ENCODE results near the gene LRRC70. TPM values are rescaled to one million over a fixed set of nuclear protein-coding genes. Genes with fewer than 3 reads are reported as not detected.

LRRC70 gene
- total RNA-seq, 1 donor from 2014 or later = 0.64 TPM

DNA sequence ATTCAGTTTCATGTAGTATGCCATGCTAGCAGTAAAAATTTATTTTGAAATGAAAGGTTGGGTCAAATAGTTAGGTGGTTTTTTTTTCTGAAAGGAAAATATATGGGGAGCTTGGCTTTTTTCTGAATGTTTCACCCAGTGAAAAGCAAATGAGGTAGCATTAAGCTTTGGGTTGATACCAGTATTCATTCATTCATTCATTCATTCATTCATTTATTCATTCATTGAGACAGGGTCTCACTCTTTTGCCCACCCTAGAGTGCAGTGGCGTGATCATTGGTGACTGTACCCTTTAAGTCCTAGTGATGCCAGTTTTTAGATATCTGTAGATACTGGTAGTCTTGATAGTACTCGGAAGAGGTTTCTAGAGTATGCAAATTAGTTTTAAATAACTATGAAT, 42.4 kb upstream of the LRRC70 start:
- Mint-ChIP-seq H3K36me3 (ENCODE audit: low read depth, unreplicated experiment) (peaks cover 8% of the 10 kb centered on the region), H3K4me3 (ENCODE audit: unreplicated experiment) (no peak overlapping the region), H3K9me3 (ENCODE audit: unreplicated experiment) (no peaks in the 10 kb centered on the region), H3K27me3 (ENCODE audit: low read depth, unreplicated experiment) (no peaks in the 10 kb centered on the region), H3K4me1 (ENCODE audit: low read depth, unreplicated experiment) (no peaks in the 10 kb centered on the region), H3K27ac (ENCODE audit: unreplicated experiment) (no peak overlapping the region)
- Histone ChIP-seq H3K4me2 (ENCODE audit: low read length) (no peak overlapping the region), H4K20me1 (ENCODE audit: insufficient read depth, low read length) (no peaks in the 10 kb centered on the region), H3K9ac (ENCODE audit: low read length) (no peak overlapping the region), H3K4me3 (ENCODE audit: insufficient read depth, low read depth, low read length) (no peak overlapping the region), H3K9me3 (ENCODE audit: insufficient read depth, low read depth, low read length) (no peaks in the 10 kb centered on the region), H3K79me2 (ENCODE audit: insufficient read depth, low read length) (no peaks in the 10 kb centered on the region), H3K27ac (ENCODE audit: low read depth, low read length) (no peak overlapping the region), H3K27me3 (ENCODE audit: insufficient read depth, low read length) (no peaks in the 10 kb centered on the region), H3K36me3 (ENCODE audit: insufficient read depth, low read length) (peaks cover 3% of the 10 kb centered on the region), H3K4me1 (ENCODE audit: insufficient read depth, low read length) (no peaks in the 10 kb centered on the region), H2AFZ (ENCODE audit: low read depth, low read length) (no peak overlapping the region)
- DNase-seq (ENCODE audit: low read depth) = no peak
- FAIRE-seq = no peak
- TF ChIP-seq, protein P1, sequence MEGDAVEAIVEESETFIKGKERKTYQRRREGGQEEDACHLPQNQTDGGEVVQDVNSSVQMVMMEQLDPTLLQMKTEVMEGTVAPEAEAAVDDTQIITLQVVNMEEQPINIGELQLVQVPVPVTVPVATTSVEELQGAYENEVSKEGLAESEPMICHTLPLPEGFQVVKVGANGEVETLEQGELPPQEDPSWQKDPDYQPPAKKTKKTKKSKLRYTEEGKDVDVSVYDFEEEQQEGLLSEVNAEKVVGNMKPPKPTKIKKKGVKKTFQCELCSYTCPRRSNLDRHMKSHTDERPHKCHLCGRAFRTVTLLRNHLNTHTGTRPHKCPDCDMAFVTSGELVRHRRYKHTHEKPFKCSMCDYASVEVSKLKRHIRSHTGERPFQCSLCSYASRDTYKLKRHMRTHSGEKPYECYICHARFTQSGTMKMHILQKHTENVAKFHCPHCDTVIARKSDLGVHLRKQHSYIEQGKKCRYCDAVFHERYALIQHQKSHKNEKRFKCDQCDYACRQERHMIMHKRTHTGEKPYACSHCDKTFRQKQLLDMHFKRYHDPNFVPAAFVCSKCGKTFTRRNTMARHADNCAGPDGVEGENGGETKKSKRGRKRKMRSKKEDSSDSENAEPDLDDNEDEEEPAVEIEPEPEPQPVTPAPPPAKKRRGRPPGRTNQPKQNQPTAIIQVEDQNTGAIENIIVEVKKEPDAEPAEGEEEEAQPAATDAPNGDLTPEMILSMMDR (IDR thresholded peaks at IDR 0.05; ENCODE audit: insufficient read depth, low read depth, low read length) = no peak
- TF ChIP-seq EZH2 (IDR thresholded peaks at IDR 0.05; ENCODE audit: insufficient read depth, low read length) = no peak

DNA sequence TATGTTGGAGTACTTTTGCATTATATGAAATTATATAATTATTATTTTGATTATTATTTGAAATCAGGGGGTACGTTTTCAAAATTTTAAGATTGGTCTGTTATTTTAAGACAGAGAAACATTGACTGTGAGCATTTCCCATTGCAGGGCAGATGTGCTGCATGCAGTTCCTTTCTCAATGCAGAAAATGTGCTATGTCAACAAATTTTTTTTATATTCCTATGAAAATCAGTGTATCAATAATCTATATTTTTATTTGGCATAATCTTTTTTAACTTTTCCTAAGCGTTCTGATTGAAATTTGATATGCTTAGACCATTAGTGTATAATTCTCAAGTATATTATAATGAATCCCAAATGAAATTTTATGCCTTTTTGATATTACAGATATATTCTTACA, 41.8 kb upstream of the LRRC70 start:
- H4K20me1 ChIP-seq (ENCODE audit: insufficient read depth, low read length) = no peaks in the 10 kb centered on the region
- no peaks in the 10 kb centered on the region for H3K9me3 Mint-ChIP-seq (ENCODE audit: unreplicated experiment)
- peaks cover 3% of the 10 kb centered on the region for H3K36me3 ChIP-seq (ENCODE audit: insufficient read depth, low read length)
- H3K36me3 Mint-ChIP-seq (ENCODE audit: low read depth, unreplicated experiment) = peaks cover 5% of the 10 kb centered on the region
- H3K4me3 Mint-ChIP-seq (ENCODE audit: unreplicated experiment) = no peak overlapping the region
- no peaks in the 10 kb centered on the region for H3K9me3 ChIP-seq (ENCODE audit: insufficient read depth, low read depth, low read length)
- no peak overlapping the region for H3K9ac ChIP-seq (ENCODE audit: low read length)
- no peak for TF ChIP-seq EZH2 (IDR thresholded peaks at IDR 0.05; ENCODE audit: insufficient read depth, low read length)
- TF ChIP-seq, protein P1 (IDR thresholded peaks at IDR 0.05; ENCODE audit: insufficient read depth, low read depth, low read length) = no peak
- no peaks in the 10 kb centered on the region for H3K4me1 ChIP-seq (ENCODE audit: insufficient read depth, low read length)
- H3K4me3 ChIP-seq (ENCODE audit: insufficient read depth, low read depth, low read length) = no peak overlapping the region
- no peak overlapping the region for H3K4me2 ChIP-seq (ENCODE audit: low read length)
- FAIRE-seq = no peak
- DNase-seq (ENCODE audit: low read depth) = no peak
- no peak overlapping the region for H3K27ac ChIP-seq (ENCODE audit: low read depth, low read length)
- no peak overlapping the region for H2AFZ ChIP-seq (ENCODE audit: low read depth, low read length)
- no peaks in the 10 kb centered on the region for H3K27me3 Mint-ChIP-seq (ENCODE audit: low read depth, unreplicated experiment)
- no peaks in the 10 kb centered on the region for H3K4me1 Mint-ChIP-seq (ENCODE audit: low read depth, unreplicated experiment)
- H3K79me2 ChIP-seq (ENCODE audit: insufficient read depth, low read length) = no peaks in the 10 kb centered on the region
- H3K27ac Mint-ChIP-seq (ENCODE audit: unreplicated experiment) = no peak overlapping the region
- no peaks in the 10 kb centered on the region for H3K27me3 ChIP-seq (ENCODE audit: insufficient read depth, low read length)

DNA sequence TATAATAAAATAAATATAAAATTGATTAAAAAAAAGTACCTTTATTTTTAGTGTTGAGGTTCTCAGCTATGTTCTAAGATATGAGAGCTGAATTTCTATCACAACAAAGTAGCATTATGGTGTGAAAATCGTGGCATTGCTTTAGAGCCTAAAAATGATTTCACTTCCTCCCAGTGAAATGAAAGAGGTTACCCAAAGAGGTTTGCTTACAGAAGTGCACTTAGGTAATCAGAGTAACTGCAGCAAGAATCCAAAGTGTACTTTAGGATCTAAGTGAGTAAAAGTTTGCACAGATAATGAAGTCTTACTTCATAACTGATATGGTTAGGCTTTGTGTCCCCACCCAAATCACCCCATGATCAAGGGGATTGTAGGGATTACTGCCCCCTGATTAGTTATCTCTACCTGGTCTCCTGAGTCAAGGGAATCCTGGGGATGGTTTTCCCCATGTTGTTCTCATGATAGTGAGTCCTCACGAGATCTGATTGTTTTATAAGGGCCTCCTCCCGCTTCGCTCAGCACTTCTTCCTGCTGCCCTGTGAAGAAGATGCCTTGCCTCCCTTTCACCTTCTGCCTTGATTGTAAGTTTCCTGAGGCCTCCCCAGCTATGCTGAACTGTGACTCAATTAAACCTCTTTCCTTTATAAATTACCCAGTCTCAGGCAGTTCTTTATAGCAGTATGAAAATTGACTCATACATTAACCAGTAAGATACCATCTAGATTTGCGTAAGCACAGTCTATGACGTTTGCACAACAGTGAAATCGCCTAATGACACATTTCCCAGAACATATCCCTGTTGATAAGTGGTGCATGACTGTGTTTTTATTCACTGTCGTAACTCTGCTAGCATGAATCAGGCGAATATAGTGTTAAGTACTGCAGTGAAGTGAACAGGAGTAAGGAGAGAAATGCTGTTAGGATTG, 40.3 kb upstream of the LRRC70 start:
- Mint-ChIP-seq H3K27ac (ENCODE audit: unreplicated experiment) (no peak overlapping the region), H3K27me3 (ENCODE audit: low read depth, unreplicated experiment) (no peaks in the 10 kb centered on the region), H3K36me3 (ENCODE audit: low read depth, unreplicated experiment) (peaks cover 5% of the 10 kb centered on the region), H3K4me3 (ENCODE audit: unreplicated experiment) (no peak overlapping the region), H3K4me1 (ENCODE audit: low read depth, unreplicated experiment) (no peaks in the 10 kb centered on the region), H3K9me3 (ENCODE audit: unreplicated experiment) (no peaks in the 10 kb centered on the region)
- Histone ChIP-seq H3K9me3 (ENCODE audit: insufficient read depth, low read depth, low read length) (no peaks in the 10 kb centered on the region), H3K4me3 (ENCODE audit: insufficient read depth, low read depth, low read length) (no peak overlapping the region), H3K79me2 (ENCODE audit: insufficient read depth, low read length) (no peaks in the 10 kb centered on the region), H3K9ac (ENCODE audit: low read length) (no peak overlapping the region), H3K4me1 (ENCODE audit: insufficient read depth, low read length) (no peaks in the 10 kb centered on the region), H3K27me3 (ENCODE audit: insufficient read depth, low read length) (no peaks in the 10 kb centered on the region), H3K36me3 (ENCODE audit: insufficient read depth, low read length) (peaks cover 3% of the 10 kb centered on the region), H4K20me1 (ENCODE audit: insufficient read depth, low read length) (no peaks in the 10 kb centered on the region), H2AFZ (ENCODE audit: low read depth, low read length) (no peak overlapping the region), H3K4me2 (ENCODE audit: low read length) (no peak overlapping the region), H3K27ac (ENCODE audit: low read depth, low read length) (no peak overlapping the region)
- DNase-seq (ENCODE audit: low read depth) (peak; percentile 72), FAIRE-seq (no peak)
- no peak for TF ChIP-seq EZH2 (IDR thresholded peaks at IDR 0.05; ENCODE audit: insufficient read depth, low read length)
- TF ChIP-seq, protein P1 (IDR thresholded peaks at IDR 0.05; ENCODE audit: insufficient read depth, low read depth, low read length) = no peak
